ENCODE results near the gene ZNF804B. TPM values are rescaled to one million over a fixed set of nuclear protein-coding genes. Genes with fewer than 3 reads are reported as not detected.

ZNF804B gene
- total and polyA plus RNA-seq, 9 of the 15 experiments (the other 6 are each of a cell fraction or from before 2014, with no cell fraction given) = 0.04 to 0.22 (median 0.09) TPM; not detected in 6

GRCh38 chr7:89060234-89060633 lies 300.7 kb downstream of the ZNF804B start (continued):
- TF ChIP-seq RREB1 (CRISPR knock-in tag; IDR thresholded peaks at IDR 0.05) (no peak), DDX20 (tag; IDR thresholded peaks at IDR 0.05; ENCODE audit: low read depth) (no peak), FOXM1 (IDR thresholded peaks at IDR 0.05; ENCODE audit: low read depth) (no peak), FOXM1 (CRISPR knock-in tag; IDR thresholded peaks at IDR 0.05; ENCODE audit: low read depth) (no peak), MYBL2 (IDR thresholded peaks at IDR 0.05; ENCODE audit: low read depth) (no peak), MYBL2 (CRISPR knock-in tag; IDR thresholded peaks at IDR 0.05; ENCODE audit: borderline replicate concordance) (no peak), ZC3H11A (IDR thresholded peaks at IDR 0.05; ENCODE audit: low read depth, low read length) (no peak), XRCC3 (IDR thresholded peaks at IDR 0.05) (no peak), ESRRB (CRISPR knock-in tag; IDR thresholded peaks at IDR 0.05; ENCODE audit: borderline replicate concordance) (no peak), BDP1 (IDR thresholded peaks at IDR 0.05; ENCODE audit: insufficient read depth, insufficient read length) (no peak), PHF8 (IDR thresholded peaks at IDR 0.05; ENCODE audit: borderline replicate concordance, low read length) (no peak), DLX4 (CRISPR knock-in tag; IDR thresholded peaks at IDR 0.05) (no peak)

Data from K562 (cell line).